ENCODE results near the gene CDH2.
A peak's percentile ranks its signal among the peaks of the same experiment; 100 is the strongest.

CDH2 gene

GRCh38 chr18:28039078-28039477 lies 137.9 kb downstream of the CDH2 start:
- DNase-seq, result no peak

GRCh38 chr18:28036488-28036887 lies 140.4 kb downstream of the CDH2 start:
- no peak for DNase-seq

- DNase-seq, result no peak
These were observed 142.4 kb downstream of the CDH2 start for GRCh38 chr18:28034567-28034966.

GRCh38 chr18:28032177-28032576 lies 144.8 kb downstream of the CDH2 start:
- no peak for DNase-seq

GRCh38 chr18:28030458-28030857 lies 146.5 kb downstream of the CDH2 start:
- DNase-seq, result no peak

GRCh38 chr18:28027755-28028154 lies 149.2 kb downstream of the CDH2 start:
- DNase-seq, result no peak

- no peak for DNase-seq
These were observed 157.4 kb downstream of the CDH2 start for GRCh38 chr18:28019425-28020108.

- no peak for DNase-seq
These were observed 158.6 kb downstream of the CDH2 start for GRCh38 chr18:28018351-28018750.

- DNase-seq, result peak in 1 of 2 experiments; percentile 3
These were observed 161.3 kb downstream of the CDH2 start for GRCh38 chr18:28015671-28016070.

GRCh38 chr18:28013066-28013465 lies 163.9 kb downstream of the CDH2 start:
- peak in 1 of 2 experiments; percentile 8 for DNase-seq

- DNase-seq, result no peak
These were observed 164.6 kb downstream of the CDH2 start for GRCh38 chr18:28012336-28012735.

- no peak for DNase-seq
These were observed 167.3 kb downstream of the CDH2 start for GRCh38 chr18:28009589-28009988.

- DNase-seq, result no peak
These were observed 169.1 kb downstream of the CDH2 start for GRCh38 chr18:28007841-28008240.

- DNase-seq, result no peak
These were observed 171.8 kb downstream of the CDH2 start for GRCh38 chr18:28005164-28005563.

GRCh38 chr18:28004606-28005005 lies 172.3 kb downstream of the CDH2 start:
- DNase-seq, result no peak

- no peak for DNase-seq
These were observed 173.5 kb downstream of the CDH2 start for GRCh38 chr18:28003451-28003850.

GRCh38 chr18:28002841-28003240 lies 174.1 kb downstream of the CDH2 start:
- no peak for DNase-seq

GRCh38 chr18:27996801-27997272 lies 180.1 kb downstream of the CDH2 start:
- DNase-seq, result no peak

GRCh38 chr18:27995770-27996502 lies 181.0 kb downstream of the CDH2 start:
- no peak for DNase-seq

- DNase-seq, result no peak
These were observed 182.4 kb downstream of the CDH2 start for GRCh38 chr18:27994571-27994970.

GRCh38 chr18:27991391-27991790 lies 185.5 kb downstream of the CDH2 start:
- no peak for DNase-seq

GRCh38 chr18:27985832-27986231 lies 191.1 kb downstream of the CDH2 start:
- DNase-seq, result no peak

GRCh38 chr18:27983780-27984179 lies 193.2 kb downstream of the CDH2 start:
- DNase-seq, result peak; percentile 3 to 18

- no peak for DNase-seq
These were observed 200.0 kb downstream of the CDH2 start for GRCh38 chr18:27976806-27977408.

All from NCI-H2081 (cell line).